NCI-H187 treated with DMSO at 0.1 percent for 48 hours (cell line): ENCODE results near the gene FLYWCH1.

Source experiments
- DNase-seq: peaks from one replicate; lab custom pipeline; 2025; lab: John Stamatoyannopoulos, UW

The FLYWCH1 gene

DNA sequence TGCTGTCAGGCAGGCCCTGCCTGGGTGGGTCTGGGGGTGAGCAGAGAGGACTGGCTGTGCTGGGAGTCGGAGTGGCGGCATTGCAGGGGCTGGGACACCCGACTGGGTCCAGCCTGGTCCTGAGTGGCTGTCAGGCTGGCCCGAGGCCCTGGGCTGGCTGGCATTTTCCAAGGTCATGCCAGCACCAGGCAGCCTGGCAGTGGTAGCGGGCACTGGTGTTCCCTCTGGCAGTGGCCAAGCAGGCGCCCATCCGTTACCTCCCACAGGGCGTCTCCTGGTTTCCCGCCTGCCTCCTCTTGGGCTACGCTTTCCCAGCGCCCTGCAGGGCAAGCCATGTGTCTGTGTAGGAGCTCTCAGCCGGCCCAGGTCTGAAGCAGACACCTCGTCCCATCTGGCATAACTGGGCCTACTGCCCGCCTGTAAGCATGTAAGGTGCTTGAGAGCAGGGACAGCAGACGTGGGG lies 74.2 kb downstream of the FLYWCH1 start:
- no peak for DNase-seq

DNA sequence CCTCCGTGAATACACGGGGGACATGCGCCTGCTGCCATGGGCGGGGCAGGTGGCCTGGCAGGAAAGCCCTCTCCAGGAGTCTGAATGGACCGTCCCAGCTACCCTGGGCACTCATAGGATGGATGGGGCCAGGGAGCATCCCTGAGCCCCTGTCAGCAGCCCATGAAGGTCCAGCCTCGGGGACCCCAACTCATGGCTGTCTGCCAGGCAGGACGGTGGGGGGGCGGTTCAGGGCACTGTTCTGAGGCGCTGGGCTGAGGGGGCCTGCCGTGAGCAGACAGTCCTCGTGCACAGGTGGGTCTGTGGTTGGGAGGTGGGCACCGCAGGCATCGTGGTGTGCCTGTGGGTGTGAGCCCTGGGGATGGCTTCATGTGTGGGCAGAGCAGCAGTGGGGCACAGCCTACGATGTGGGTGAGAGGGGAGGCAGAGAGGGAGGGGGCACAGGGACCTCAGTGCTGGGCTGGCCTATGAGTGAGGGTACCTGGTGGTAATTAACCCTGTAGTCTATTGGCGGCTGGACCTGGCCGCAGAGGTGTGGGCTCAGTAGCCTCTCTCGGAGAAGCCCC lies 75.0 kb downstream of the FLYWCH1 start:
- DNase-seq: no peak

DNA sequence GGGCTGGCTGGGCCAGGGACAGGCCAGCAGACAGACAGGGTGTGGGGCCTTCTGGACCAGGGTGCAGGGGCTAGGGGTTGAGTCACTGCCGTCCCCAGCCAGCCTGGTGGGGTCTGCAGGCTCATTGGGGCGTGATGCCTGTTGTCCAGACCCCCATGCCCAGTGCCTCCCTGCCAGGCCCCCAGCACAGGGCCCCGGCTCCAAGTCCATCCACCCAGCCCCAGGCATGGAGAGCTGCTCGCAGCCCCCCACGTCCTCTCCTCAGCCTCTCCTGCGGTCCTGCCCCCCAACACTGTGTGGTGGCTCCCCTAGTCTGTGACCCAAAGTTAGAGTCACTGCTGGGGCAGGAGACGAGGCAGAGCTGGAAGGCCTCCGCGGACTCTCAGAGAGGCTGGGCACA lies 75.6 kb downstream of the FLYWCH1 start:
- no peak for DNase-seq

DNA sequence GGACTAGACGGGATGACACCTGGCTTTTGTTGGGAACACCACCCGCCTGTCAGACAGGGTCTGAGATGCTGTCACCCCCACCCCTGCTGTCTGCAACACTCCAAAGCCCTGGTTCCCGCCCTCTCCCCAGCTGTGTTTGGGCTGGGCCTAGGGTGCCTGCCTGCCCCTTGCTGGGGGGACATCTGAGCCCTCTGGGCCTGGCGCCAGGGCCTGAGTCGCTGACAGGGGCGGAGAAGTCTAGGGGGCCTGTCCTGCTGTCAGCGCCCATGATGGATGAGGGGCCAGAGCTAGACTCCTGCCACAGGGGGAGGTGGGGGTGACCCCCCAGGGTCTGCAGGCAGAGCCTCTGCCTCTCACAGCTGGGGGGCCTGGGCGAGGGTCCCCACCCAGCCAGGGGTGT lies 76.1 kb downstream of the FLYWCH1 start:
- no peak for DNase-seq

DNA sequence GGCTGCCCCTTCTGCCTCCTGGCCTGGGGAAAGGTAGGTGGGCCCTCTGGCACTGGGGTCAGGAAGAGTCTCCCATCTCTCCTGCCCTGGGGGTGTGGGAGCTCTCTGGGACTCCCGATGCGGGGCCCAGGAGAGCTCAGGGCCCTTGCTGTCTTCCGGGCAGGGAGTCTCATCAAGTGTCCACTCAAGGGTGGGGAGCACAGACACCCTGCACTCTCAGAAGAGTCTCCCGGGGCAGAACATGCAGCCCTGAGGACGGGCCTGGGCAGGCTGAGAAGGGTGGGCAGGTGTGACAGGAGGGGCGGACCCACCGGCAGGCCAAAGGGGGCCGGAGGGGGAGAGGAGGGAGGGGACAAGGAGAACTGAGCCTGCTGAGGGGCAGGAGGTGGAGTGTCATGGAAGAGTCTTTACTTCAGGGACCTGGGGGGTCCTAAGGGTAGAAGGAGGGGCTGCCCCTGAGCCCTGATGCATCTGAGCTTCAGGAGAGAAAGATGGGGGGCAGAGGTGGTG lies 76.9 kb downstream of the FLYWCH1 start:
- DNase-seq: no peak

DNA sequence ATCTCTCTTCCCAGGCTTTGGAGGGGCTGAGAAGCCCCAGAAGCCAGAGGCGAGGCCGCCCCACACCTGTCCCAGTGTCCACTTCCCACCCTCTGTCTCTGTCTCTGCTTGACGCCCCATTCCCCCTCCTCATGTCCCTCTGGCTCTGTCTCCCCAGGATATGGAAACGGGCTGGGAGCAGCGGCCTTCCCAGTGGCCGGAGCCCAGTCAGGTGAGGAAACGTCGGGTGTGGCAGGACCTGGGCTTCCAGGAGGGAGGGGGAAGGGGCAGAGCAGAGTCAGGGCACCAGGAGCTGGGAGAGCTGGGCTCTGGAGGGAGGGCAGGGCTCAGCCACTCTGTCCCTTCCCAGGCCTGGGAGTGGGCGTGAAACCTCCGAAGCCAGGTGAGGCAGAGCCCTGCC lies 79.2 kb downstream of the FLYWCH1 start:
- DNase-seq: no peak

DNA sequence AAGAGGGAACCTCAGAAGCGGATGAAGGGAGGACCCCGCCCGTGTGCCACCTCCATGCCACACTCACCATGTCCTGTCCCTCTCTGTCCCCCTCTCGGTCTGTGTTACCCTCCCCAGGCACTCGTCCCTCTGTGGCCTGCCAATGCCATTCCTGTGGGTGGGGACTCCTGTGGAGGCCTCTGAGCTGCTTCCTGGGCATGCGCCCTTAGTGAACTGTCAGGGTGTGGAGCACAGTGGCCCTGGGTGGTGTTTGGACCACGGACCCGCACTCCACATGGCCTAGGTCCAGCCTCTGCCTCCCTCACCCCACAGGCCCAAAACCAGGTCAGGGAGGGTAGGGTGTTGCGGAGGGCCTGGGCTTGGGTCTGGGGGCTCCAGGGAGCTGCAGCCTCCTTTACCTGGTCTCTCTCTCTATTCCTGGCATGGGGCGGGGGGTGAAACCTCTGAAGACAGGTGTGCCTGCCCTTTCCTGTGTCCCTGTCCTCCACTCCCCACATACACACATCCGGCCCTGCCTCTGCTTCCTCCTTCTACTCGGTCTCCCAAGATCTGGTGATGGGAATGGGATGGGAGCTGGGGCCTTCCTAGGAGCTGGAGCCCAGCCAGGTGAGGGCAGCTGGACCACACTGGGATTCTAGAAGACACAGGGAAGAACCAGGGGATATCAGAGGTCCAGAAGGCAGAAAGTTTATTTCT lies 80.0 kb downstream of the FLYWCH1 start:
- DNase-seq: no peak

DNA sequence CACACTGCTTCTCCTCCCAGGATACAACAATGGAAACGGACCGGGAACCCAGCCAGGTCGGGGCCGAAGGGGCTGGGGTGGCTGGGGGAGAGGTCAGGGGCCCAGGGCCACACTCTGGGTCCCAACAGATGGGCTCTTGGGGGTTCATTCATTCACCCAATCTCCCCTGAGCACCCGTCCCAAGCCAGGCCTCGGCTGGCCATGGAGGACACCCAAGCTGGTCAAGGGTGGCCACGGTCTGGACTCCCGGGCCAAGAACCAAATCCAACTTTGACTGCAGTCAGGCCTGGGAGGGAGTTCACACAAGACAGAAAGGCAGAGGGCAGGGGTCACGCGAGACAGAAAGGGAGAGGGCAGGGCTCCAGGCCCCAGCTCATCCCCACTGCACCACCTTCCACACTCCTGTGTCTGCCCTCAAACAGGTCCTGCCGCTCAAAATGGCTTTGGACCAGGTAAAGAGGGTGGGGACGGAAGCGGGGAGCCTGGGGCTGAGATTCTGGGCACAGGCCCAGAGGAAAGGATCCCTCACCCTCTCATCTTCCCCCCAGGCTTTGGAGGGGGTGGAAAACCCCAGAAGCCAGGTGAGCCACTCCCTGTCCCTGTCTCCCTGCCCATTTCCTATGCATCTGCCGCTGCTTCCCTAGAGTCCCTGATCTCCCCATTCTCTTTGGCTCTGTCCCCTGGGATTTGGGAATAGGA lies 80.8 kb downstream of the FLYWCH1 start:
- DNase-seq: no peak

DNA sequence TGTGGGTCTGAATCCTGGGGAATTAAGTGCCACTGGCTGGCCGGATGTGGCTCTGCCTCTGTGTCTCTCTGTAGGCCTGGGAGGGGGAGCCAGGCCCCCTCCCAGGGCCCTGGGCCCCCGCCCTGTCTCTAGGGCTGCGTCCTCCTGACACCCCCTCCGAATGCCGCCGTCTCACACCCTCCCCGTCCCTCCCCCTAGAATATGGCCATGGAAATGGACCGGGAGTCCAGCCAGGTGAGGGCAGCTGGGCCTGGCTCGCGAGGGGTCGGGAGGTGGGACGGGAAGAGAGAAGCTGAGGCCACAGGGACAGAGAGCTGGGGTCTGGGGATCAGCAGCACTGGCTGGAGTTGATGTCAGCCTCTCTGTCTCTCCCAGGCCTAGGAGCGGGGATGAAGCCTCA lies 84.6 kb downstream of the FLYWCH1 start:
- DNase-seq: no peak

DNA sequence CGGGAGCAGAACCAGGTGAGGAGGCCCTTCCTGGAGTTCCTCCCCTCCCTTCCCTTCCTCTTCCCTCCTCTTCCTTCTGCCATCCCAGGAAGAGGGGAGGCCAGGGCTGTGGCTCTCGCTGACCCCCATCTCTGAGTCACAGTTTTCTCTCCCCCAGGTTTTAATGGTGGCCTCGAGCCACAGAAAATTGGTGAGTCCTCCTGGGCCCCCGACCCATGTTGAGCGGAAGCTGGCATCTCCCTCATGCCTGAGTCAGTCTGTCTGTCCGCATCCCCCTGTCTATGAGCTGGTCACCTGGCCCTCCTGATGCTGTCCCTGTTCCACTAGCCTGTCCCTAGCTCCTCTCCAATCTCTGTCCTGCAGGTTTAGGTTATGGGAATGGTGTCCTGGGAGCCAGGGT lies 88.2 kb downstream of the FLYWCH1 start:
- DNase-seq: no peak

DNA sequence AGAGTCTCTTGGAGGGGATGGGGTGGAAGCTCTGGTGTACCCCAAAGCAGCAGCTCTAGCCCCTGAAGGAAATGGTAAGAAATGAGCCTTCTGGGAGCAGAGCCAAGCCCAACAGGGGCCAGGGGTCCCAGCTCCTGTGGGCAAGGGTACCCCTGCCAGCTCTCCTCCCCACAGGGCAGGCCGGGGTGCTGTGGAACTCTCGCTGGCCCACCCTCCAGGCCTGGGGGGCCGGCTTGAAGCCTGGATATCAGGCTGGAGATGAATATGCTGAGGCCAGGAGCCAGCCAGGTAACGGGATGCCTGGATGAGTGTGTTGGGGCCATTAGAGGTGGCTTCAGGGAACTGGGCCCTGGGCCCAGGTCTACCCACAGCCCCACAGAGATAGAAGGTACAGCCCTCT lies 88.8 kb downstream of the FLYWCH1 start:
- no peak for DNase-seq
